H9 (cell line): ENCODE data around the gene MRPS11. TPM values are rescaled to one million over a fixed set of nuclear protein-coding genes. Genes with fewer than 3 reads are reported as not detected.

ENCODE experiments used
- DNase-seq: peaks from one replicate; pipeline ENCODE4 v3.0.0-alpha.2; 2017
- H2AFZ ChIP-seq: one replicate; pipeline ENCODE4 v1.6.1; 2013; ENCODE audit warnings: mild to moderate bottlenecking, low read length, control low read depth, moderate library complexity
- H2AK5ac ChIP-seq: 2 replicates; pipeline ENCODE4 v1.6.1; 2013; ENCODE audit warnings: low read length, control low read depth, mixed read lengths; ENCODE audit not compliant: insufficient read length
- H2BK120ac ChIP-seq: one replicate; pipeline ENCODE4 v1.6.1; 2013; ENCODE audit warnings: low read depth, mild to moderate bottlenecking, low read length, control low read depth, inconsistent platforms; ENCODE audit not compliant: poor library complexity, severe bottlenecking
- H2BK12ac ChIP-seq: 2 replicates; pipeline ENCODE4 v1.6.1; 2013; ENCODE audit warnings: low read length, control low read depth, mixed read lengths, low read depth; ENCODE audit not compliant: insufficient read length
- H2BK15ac ChIP-seq: 2 replicates; pipeline ENCODE4 v1.6.1; 2013; ENCODE audit warnings: low read depth, low read length, control low read depth
- H2BK20ac ChIP-seq: one replicate; pipeline ENCODE4 v1.6.1; 2013; ENCODE audit warnings: low read depth, mild to moderate bottlenecking, low read length, control low read depth, inconsistent platforms; ENCODE audit not compliant: poor library complexity, severe bottlenecking
- H2BK5ac ChIP-seq: 2 replicates; pipeline ENCODE4 v1.6.1; 2013; ENCODE audit warnings: low read length, control low read depth, mixed read lengths; ENCODE audit not compliant: insufficient read length
- H3K14ac ChIP-seq: 2 replicates; pipeline ENCODE4 v1.6.1; 2013; ENCODE audit warnings: low read length, control low read depth; ENCODE audit not compliant: insufficient read depth
- H3K18ac ChIP-seq: 2 replicates; pipeline ENCODE4 v1.6.1; 2013; ENCODE audit warnings: low read depth, mild to moderate bottlenecking, mixed read lengths, low read length, control low read depth; ENCODE audit not compliant: insufficient read length
- H3K23ac ChIP-seq: 2 replicates; pipeline ENCODE4 v1.6.1; 2013; ENCODE audit warnings: low read length, control low read depth, mixed read lengths, low read depth; ENCODE audit not compliant: insufficient read length
- H3K23me2 ChIP-seq: 2 replicates; pipeline ENCODE4 v1.6.1; 2013; ENCODE audit warnings: low read depth, mild to moderate bottlenecking, mixed read lengths, low read length, control low read depth; ENCODE audit not compliant: insufficient read length, poor library complexity, severe bottlenecking
- H3K27ac ChIP-seq: 2 replicates; pipeline ENCODE4 v1.5.1; 2013; ENCODE audit warnings: low read length, control low read depth, mixed read lengths, low read depth; ENCODE audit not compliant: insufficient read length
- H3K27me3 ChIP-seq: 2 replicates; pipeline ENCODE4 v1.6.1; 2013; ENCODE audit warnings: low read length, control low read depth, inconsistent platforms; ENCODE audit not compliant: insufficient read depth
- H3K4ac ChIP-seq: 2 replicates; pipeline ENCODE4 v1.6.1; 2013; ENCODE audit warnings: low read depth, mild to moderate bottlenecking, control low read depth, inconsistent platforms, low read length, moderate library complexity
- H3K4me1 ChIP-seq: 2 replicates; pipeline ENCODE4 v1.6.1; 2013; ENCODE audit warnings: low read length, control low read depth, inconsistent platforms; ENCODE audit not compliant: insufficient read depth
- H3K4me2 ChIP-seq: 2 replicates; pipeline ENCODE4 v1.6.1; 2013; ENCODE audit warnings: low read length, control low read depth, mixed read lengths; ENCODE audit not compliant: insufficient read length, insufficient read depth
- H3K56ac ChIP-seq: 2 replicates; pipeline ENCODE4 v1.6.1; 2013; ENCODE audit warnings: low read depth, mild to moderate bottlenecking, mixed read lengths, low read length, control low read depth; ENCODE audit not compliant: insufficient read length
- H3K79me1 ChIP-seq: 2 replicates; pipeline ENCODE4 v1.6.1; 2013; ENCODE audit warnings: low read depth, mild to moderate bottlenecking, moderate library complexity, low read length, control low read depth, inconsistent platforms; ENCODE audit not compliant: insufficient read depth, poor library complexity, severe bottlenecking
- H3K79me2 ChIP-seq: 2 replicates; pipeline ENCODE4 v1.6.1; 2013; ENCODE audit warnings: low read length, control low read depth, inconsistent platforms; ENCODE audit not compliant: insufficient read depth
- H3K9ac ChIP-seq: 2 replicates; pipeline ENCODE4 v1.6.1; 2013; ENCODE audit warnings: low read length, control low read depth, mixed read lengths; ENCODE audit not compliant: insufficient read length; ENCODE audit errors: extremely low read depth
- H3K9me3 ChIP-seq: one replicate; pipeline ENCODE4 v1.6.1; 2013; ENCODE audit warnings: low read depth, low read length, inconsistent platforms; ENCODE audit not compliant: control insufficient read depth
- H3T11ph ChIP-seq: one replicate; pipeline ENCODE4 v1.6.1; 2013; ENCODE audit warnings: mild to moderate bottlenecking, low read length, control low read depth, inconsistent platforms
- H4K20me1 ChIP-seq: one replicate; pipeline ENCODE4 v1.6.1; 2013; ENCODE audit not compliant: control insufficient read depth, insufficient read length, insufficient read depth
- H4K5ac ChIP-seq: 2 replicates; pipeline ENCODE4 v1.6.1; 2013; ENCODE audit warnings: low read depth, mild to moderate bottlenecking, mixed read lengths, low read length, control low read depth; ENCODE audit not compliant: insufficient read length
- H4K8ac ChIP-seq: replicated peaks from 2 replicates; pipeline ENCODE4 v1.6.1; 2013; ENCODE audit warnings: low read length, control low read depth, mixed read lengths, low read depth; ENCODE audit not compliant: insufficient read length
- H4K91ac ChIP-seq: 2 replicates; pipeline ENCODE4 v1.6.1; 2013; ENCODE audit warnings: low read depth, mild to moderate bottlenecking, moderate library complexity, mixed read lengths, low read length, control low read depth; ENCODE audit not compliant: insufficient read length
- H3K27ac Mint-ChIP-seq, 3 experiments: 2 replicates in 2 of 3; 3 replicates in 1 of 3; pipeline ENCODE4 v1.8.0; 2020 to 2021; ENCODE audit warnings: mixed read lengths in 3 of 3, mild to moderate bottlenecking in 1 of 3, moderate library complexity in 1 of 3
- H3K27me3 Mint-ChIP-seq: 2 replicates; pipeline ENCODE4 v1.8.0; 2021; ENCODE audit warnings: low read depth, mild to moderate bottlenecking, moderate library complexity, mixed read lengths
- H3K36me3 Mint-ChIP-seq, 3 experiments: 2 replicates in 2 of 3; 3 replicates in 1 of 3; pipeline ENCODE4 v1.8.0; 2020 to 2021; ENCODE audit warnings: low read depth in 3 of 3, mixed read lengths in 3 of 3; ENCODE audit not compliant: insufficient read depth in 1 of 3
- H3K4me1 Mint-ChIP-seq, 2 experiments: 2 replicates each; pipeline ENCODE4 v1.8.0; 2020; ENCODE audit warnings: mixed read lengths in 2 of 2
- H3K4me3 Mint-ChIP-seq, 2 experiments: 2 replicates in 1 of 2; 3 replicates in 1 of 2; pipeline ENCODE4 v1.8.0; 2020 to 2021; ENCODE audit warnings: mild to moderate bottlenecking in 2 of 2, mixed read lengths in 2 of 2, moderate library complexity in 1 of 2
- H3K9me3 Mint-ChIP-seq, 2 experiments: 2 replicates in 1 of 2; 3 replicates in 1 of 2; pipeline ENCODE4 v1.8.0; 2020; ENCODE audit warnings: mild to moderate bottlenecking in 2 of 2, mixed read lengths in 2 of 2, moderate library complexity in 1 of 2
- CTCF ChIP-seq: fragments of 200-600 bp; sonication (generic); conservative IDR thresholded peaks from 3 replicates; pipeline ENCODE4 v1.8.0; 2021; ENCODE audit warnings: antibody characterized with exemption, mild to moderate bottlenecking
- total RNA-seq: library from RNA; stranded (reverse); gene quantifications from 2 replicates; pipeline ENCODE4 v1.2.1, GENCODE V29; 2021

The MRPS11 gene
- total RNA-seq, 1 experiment from 2014 or later, result 54.5 TPM

GRCh38 chr15:88430051-88430450, 37.5 kb upstream of the MRPS11 start:
- Mint-ChIP-seq H3K4me1 (peaks cover 5 to 10% of the 10 kb centered on the region in 2 experiments), H3K9me3 (no peaks in the 10 kb centered on the region; a peak in 1 of 5 replicates), H3K27ac (no peak overlapping the region), H3K4me3 (no peak overlapping the region), H3K36me3 (no peaks in the 10 kb centered on the region), H3K27me3 (peaks cover 26% of the 10 kb centered on the region)
- no peaks in the 10 kb centered on the region for H3K23me2 ChIP-seq
- no peak overlapping the region for H3K27ac ChIP-seq
- H3K9ac ChIP-seq, result no peak overlapping the region
- H3K4me1 ChIP-seq, result no peaks in the 10 kb centered on the region
- no peak overlapping the region for H4K5ac ChIP-seq
- H2BK20ac ChIP-seq, result no peak overlapping the region
- H3K18ac ChIP-seq, result no peak overlapping the region
- no peak overlapping the region for H3K14ac ChIP-seq
- no peak overlapping the region for H3K4ac ChIP-seq
- no peak for DNase-seq
- no peak overlapping the region for H3K4me2 ChIP-seq
- no peak overlapping the region for H2AK5ac ChIP-seq
- H3K23ac ChIP-seq, result no peak overlapping the region
- H2BK12ac ChIP-seq, result no peak overlapping the region
- no peak overlapping the region for H2BK120ac ChIP-seq
- no peak overlapping the region for H3K56ac ChIP-seq
- no peaks in the 10 kb centered on the region for H3K9me3 ChIP-seq
- no peak for TF ChIP-seq CTCF
- H3K79me1 ChIP-seq, result no peaks in the 10 kb centered on the region
- H4K91ac ChIP-seq, result no peak overlapping the region
- no peak overlapping the region for H2BK15ac ChIP-seq
- no peaks in the 10 kb centered on the region for H3K27me3 ChIP-seq
- H4K20me1 ChIP-seq, result no peaks in the 10 kb centered on the region
- H3K79me2 ChIP-seq, result no peaks in the 10 kb centered on the region
- H2BK5ac ChIP-seq, result no peak overlapping the region
- H2AFZ ChIP-seq, result no peak overlapping the region
- no peak overlapping the region for H4K8ac ChIP-seq
- H3T11ph ChIP-seq, result no peak overlapping the region
